Measurements from ENCODE around the gene ARID5A.
A peak's percentile ranks its signal among the peaks of the same experiment; 100 is the strongest.

ARID5A gene

DNA sequence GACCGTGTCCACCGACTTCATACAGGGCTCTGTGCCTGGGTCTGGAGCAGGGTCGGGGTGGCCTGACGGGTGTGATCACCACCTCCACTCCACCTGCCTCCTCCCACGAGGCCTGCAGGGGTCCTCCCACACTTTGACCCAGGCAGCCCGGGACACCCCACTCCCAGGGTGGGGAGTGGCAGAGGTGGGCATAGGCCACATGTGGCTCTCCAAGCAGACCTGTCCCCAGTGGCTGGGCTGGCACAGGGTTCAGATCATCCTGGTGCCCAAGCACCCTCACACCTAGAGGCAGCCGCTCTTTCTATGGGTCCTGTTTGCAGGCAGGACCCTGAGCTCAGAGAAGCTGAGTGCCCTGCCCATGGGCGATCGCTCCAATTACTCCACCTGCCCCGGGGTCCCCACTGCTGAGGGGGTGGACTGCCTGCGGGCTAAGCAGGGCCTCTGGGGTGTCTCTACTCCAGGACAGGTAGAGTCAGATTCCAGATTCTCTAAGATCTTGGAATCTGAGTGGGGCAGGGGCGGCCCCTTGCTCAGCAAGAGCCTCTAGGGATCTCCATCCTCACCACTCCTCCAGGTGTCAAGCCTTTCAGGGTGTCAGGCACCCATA, 32.8 kb upstream of the ARID5A start:
- DNase-seq (ENCODE audit: extremely low read depth, low read depth): no peak
- TF ChIP-seq CTCF (IDR thresholded peaks at IDR 0.05; ENCODE audit: low read depth, low read length): no peak

DNA sequence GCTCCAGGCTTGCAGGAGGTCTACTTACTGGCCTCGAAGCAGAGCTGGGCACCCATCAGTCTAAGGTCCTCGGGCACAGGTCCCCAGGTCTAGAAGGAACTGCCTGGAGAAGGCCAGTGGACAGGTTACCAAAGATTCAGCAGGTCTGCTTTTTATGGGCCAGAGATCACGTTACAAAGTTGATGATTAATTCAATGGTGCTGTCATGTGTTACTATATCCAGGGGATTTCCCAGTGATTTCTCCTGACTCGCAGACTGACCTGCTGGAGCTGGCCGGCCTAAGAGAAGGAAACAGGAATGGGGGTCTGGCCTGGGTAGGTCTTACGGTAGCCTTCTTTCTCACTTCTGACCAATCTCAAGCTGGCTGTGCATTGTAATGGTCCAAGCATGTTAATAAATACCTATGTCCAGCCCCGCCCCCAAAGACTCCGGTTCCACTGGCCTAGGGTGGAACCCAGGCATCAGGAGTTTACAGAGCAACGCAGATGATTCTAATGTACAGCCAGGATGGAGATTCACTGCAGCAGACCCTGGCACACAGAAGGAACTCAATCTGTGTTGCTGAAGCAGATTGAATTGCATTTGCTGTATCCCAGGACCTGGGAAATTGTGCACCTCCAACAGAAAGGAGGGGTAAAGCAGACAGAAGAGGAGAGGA, 31.2 kb upstream of the ARID5A start, which contains the start of gene NEURL3:
NEURL3 (minus strand) TSS at position 127 of the 659 bp plus-strand sequence; CDS start at position 56, 71 bp downstream.
- DNase-seq (ENCODE audit: extremely low read depth, low read depth): no peak
- no peak for TF ChIP-seq CTCF (IDR thresholded peaks at IDR 0.05; ENCODE audit: low read depth, low read length)

- no peak for DNase-seq (ENCODE audit: extremely low read depth, low read depth)
- no peak for TF ChIP-seq CTCF (IDR thresholded peaks at IDR 0.05; ENCODE audit: low read depth, low read length)
These were observed 30.3 kb upstream of the ARID5A start for GRCh38 chr2:96506016-96506906.

GRCh38 chr2:96506907-96507240, 29.7 kb upstream of the ARID5A start:
- no peak for DNase-seq (ENCODE audit: extremely low read depth, low read depth)
- TF ChIP-seq CTCF (IDR thresholded peaks at IDR 0.05; ENCODE audit: low read depth, low read length): no peak

DNA sequence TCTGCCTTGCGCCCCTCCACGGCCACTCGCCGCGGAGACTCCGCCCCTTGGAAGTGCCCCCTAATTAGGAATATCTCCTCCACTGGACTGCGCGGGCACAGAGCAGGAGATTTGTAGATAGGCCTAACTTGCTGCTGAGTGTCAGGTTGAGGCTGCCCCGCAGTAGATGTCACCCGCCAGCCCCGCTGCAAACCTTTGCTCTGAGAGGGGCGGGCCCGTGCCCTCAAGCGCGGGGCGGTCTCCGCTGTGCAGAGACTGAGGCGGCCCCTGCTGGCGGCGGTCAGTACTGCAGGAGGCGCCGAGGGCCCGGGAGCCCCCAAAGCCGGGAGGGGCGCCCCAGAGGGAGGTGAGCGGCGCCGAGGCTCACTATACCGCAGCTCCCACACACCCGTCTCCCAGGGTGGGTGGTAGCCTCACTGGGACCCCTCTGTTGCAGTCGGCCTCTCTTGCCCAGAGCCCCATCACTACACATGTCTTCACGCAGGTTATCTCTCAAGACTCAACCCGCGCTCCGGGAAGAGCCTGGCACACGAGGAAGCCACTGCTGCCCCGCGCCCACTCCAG, 28.5 kb upstream of the ARID5A start:
- no peak for DNase-seq (ENCODE audit: extremely low read depth, low read depth)
- peak; percentile 89 for TF ChIP-seq CTCF (IDR thresholded peaks at IDR 0.05; ENCODE audit: low read depth, low read length)

DNA sequence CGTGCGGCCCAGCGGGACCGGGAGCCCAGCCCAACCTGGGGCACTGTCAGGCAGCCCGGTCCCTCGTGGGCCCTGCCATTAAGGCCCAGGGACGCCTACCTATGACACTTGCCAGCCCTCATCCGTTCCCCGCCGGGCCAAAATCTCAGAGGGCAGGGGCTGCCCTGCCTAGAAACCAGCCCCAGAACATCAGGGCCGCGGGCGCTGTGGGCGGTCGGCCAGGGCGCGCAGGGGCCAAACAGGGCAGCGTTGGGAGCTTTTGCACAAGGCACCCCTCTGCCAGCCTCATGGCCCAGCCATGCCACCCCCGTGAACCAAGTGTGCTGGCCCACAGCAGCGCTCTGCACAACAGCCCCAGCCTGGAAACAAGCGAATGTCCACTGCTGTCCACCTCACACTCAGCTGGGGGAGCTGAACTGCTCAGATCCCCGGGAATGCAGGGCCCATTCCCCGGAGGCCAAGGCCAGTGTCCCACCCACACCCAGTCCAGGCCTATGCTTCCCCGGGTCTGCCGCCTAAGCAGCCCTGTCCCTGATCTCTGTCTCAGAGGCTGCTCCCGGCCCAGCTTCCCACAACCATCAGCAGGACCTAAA, 27.9 kb upstream of the ARID5A start:
- DNase-seq (ENCODE audit: extremely low read depth, low read depth): no peak
- no peak for TF ChIP-seq CTCF (IDR thresholded peaks at IDR 0.05; ENCODE audit: low read depth, low read length)

Measured in AG09319 (cell line).